Eye (tissue), 1 donor: ENCODE measurements around the gene AP3S1.

Experiments used
- DNase-seq: peaks from one replicate; pipeline ENCODE4 v3.0.0-alpha.2; 2015

Gene AP3S1

DNA sequence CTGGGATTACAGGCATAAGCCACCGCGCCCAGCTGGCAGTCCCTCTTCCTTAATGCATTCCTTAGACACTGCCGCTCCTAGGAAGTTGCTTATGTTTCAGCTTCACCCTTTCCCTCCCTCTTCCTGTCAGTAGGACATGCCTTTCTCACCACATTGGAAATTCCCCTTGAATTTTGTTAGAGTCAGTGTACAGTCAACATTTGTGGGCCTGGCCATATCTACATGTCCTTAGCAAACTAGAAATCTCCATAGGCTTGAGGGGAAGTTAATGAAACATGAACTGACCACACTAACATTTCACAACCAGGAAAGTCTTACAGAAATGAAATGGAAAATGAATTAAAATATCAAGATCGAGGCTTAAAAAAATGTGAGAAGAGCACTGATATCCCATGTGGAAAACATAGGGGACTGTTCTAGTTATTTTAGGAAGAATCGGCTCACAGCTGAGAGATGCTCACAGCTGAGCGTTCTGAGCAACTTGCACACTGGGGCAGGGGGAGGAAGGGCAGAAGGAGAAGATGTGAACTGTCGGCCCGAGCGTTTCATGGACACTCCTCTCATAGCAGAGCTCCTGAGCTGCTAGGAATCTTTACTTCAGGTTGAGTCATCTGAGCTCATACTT is 99.4 kb downstream of the AP3S1 start:
- DNase-seq, result peak; percentile 13

DNA sequence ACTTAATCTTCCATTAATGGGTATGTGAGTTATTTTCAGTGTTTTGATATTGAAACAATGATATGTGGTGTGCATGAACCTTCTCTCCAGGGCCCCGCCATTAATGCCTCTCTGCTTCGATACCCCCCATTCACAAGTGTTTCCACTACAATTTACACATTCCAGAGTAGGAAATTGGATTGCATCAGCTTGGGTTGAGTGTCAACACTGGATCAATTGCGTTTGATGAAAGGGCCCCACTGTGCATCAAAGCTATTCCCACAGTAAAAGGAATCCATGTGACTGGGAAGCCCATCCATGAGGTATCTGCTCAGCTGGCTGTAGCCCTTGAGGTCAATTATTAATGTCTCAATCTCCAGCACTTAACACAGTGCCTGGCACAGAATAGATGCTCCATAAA is 102.8 kb downstream of the AP3S1 start:
- no peak for DNase-seq

DNA sequence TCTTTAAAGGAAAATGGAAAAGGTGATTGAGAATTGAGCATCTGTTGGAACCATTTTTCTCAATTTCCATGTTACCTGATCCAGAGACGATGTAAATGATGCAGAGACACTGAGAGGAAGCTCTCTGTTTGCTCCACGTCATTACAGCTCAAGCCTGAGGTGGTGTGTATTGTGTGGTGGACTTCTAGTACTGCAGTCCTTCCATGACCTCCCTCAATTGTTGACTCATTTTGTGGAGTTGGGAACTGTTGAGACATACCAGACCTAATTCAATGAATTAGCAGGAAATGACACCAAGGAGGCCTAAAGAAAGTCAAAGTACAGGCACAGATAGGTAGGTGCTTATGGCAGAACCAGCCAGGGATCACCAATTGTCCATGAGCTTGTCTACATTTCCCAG is 104.9 kb downstream of the AP3S1 start:
- DNase-seq, result no peak

DNA sequence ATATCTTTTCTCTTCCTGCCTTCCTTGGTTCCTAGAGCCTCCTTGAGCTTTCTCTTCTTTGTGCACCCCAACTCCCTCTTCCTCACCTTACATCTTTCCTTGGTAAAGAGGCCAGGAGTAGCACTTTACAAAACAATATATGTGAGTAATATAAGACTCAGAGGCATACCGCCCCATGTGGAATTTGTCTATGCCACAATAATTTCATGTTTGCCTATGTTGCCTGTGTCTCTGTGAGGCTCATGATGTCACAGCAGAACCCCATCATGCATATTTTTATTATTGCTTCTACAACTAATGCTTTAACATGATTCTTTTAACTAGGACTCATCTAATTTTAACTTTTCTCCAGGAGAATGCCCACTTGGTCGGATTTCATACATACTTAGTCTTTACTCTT is 105.5 kb downstream of the AP3S1 start:
- DNase-seq, result no peak

DNA sequence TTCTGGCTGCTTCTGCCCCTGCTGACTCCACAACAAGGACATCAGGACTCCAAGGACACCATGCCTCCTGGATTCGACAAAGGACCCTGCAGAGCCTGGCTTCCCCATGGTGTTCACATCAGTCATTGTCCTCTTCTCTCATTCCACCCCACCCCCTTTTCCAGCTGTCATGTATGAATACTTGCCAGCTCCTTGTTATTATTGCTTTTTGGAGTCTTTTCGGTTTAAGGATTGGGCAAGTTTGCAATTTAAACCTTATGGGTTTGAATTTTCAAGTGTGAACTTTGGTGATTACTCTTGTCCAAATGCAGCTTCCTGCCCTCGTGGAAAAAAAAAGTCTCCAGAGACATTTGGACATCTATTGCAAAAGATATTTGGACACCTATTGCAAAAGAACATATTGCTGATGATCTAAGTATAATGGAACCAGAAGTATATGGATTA is 106.4 kb downstream of the AP3S1 start:
- no peak for DNase-seq

DNA sequence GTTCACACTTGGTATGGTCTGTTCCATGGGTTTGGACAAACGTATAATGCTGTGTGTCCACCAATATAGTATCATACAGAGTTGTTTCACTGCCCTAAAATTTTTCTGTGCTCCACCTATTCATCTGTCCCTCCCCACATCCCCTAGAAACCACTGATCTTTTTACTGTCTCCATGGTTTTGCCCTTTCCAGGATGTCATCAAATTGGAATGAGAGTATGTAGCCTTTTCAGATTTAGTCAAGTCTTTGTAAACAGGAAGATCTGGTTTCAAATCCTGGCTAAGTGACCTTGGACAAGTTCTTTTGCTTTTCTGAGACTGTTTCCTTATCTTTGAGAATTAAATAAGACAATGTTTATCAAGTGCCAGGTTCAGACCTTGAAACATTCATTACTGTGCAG is 107.4 kb downstream of the AP3S1 start:
- DNase-seq, result no peak

DNA sequence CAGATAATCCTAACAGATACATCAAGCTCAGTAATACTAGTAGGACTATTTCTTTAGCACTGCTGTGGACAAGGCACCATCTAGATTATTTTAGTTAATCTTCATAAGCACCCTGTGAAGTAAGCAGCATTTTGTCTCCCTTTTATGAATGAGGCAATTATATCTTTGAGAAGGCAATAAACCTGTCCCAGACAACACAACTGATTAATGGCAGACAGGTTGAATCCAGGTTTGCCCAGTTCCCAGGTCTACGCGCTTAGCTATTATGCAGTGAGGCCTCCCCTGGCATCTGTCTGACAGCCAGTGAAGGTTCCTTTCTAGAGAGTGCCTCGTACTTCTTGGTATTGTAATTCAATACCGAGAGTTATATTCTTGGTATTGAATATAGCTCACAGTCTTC is 110.9 kb downstream of the AP3S1 start:
- DNase-seq, result no peak

DNA sequence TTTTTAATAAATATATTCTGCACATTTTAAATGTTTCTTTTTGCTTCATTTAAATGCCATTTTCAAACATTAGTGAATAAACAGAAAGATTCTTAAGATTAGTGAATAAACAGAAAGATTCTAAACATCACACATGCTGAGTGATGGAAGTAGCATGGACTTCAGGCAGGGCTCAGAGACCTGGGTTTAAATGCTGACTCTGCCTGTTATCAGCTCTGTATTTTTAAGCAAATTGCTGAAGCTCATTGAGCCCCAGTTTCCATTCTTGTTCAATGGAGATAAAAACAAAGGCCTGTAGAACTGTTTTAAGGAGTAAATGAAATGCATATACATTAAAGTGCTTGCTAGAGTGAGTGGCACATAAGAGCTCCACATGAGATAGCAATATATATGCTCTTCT is 112.4 kb downstream of the AP3S1 start:
- DNase-seq, result no peak

DNA sequence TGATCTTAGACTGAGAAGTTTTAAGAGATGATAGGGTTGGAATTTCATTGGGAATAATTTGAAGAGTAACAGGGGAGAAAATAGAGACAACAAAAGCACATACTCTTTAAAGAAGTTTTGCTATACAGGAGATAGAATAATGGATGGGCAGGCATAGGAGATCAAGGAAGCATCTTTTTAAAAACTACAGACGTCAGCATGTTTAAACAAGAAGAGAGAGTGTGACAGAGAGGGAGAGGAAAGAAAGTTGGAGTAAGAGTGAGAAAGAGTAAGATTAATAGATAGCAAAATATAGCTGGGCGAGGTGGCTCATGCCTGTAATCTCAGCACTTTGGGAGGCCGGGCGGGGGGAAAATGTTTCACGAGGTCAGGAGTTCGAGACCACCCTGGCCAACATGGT is 115.2 kb downstream of the AP3S1 start:
- DNase-seq, result no peak

DNA sequence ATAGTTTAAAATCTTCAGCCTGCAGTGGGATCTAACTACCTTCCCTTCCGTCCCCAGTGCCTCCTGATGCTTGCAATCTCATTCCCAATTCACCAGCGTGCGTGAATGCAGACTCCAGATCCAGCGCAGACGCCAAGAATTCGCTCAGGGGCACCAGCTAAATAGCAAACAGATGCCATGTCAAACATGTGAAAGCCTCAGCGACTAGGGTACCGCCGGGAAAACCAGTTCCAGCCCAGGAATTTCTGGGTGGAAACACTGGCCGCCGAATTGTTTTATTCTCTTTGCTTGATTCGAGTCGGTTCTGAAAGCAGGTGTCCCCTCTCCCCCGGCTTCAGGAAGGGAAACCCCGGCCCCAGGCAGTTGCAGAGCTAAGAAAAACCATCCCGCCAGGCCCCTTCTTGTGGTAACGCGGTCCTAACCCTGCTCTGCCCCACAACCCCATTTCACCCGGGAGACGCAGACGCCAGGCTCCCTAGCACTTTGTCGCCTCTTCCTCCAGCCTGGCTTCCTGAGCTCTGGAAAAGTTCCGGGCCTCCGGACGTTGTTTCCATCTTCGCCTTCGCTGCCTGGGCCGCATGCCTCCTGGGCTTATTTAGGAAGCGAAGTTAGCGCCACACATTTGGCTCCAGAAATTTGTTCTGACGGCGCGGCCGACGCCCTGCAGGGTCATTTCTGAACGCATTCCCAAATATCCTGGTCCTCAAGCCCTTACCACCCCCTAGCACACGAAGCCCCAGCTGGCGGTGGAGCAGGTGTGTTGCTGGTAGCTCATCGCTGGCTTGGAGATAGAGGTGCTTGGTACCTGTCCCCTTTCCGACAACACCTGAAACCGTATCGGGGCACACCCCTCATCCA is 119.9 kb downstream of the AP3S1 start:
- peak; percentile 76 for DNase-seq

DNA sequence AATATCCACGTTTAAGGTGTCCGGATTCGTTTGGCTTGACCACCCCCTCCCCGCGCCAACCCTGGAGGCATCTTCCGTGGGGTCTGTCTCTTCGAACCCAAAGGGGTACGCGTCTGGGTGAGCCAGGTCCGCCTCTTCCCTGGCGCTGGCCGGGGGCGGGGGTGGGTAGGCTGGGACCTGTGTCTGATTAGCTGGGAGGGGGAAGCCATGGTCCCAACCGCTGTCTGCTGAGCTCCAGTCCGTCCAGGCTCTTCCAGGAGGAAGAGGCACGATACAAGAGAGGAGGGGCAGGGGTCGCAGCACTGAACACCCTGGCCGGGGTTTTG is 120.5 kb downstream of the AP3S1 start, which contains the start of gene LVRN:
TSS of gene LVRN (plus strand) at position 237 of the 326 bp plus-strand sequence. CDS start 143 bp downstream, outside the sequence.
- no peak for DNase-seq

DNA sequence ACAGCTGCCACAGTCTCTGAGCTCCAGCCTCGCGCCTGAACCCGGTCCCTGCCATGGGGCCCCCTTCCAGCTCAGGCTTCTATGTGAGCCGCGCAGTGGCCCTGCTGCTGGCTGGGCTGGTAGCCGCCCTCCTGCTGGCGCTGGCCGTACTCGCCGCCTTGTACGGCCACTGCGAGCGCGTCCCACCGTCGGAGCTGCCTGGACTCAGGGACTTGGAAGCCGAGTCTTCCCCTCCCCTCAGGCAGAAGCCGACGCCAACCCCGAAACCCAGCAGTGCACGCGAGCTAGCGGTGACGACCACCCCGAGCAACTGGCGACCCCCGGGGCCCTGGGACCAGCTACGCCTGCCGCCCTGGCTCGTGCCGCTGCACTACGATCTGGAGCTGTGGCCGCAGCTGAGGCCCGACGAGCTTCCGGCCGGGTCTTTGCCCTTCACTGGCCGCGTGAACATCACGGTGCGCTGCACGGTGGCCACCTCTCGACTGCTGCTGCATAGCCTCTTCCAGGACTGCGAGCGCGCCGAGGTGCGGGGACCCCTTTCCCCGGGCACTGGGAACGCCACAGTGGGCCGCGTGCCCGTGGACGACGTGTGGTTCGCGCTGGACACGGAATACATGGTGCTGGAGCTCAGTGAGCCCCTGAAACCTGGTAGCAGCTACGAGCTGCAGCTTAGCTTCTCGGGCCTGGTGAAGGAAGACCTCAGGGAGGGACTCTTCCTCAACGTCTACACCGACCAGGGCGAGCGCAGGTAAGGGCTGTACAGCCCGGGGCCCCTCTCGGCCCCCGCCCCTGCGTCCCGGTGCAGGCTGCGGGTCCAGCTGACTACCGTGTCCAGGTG is 121.0 kb downstream of the AP3S1 start:
- peak; percentile 75 for DNase-seq

DNA sequence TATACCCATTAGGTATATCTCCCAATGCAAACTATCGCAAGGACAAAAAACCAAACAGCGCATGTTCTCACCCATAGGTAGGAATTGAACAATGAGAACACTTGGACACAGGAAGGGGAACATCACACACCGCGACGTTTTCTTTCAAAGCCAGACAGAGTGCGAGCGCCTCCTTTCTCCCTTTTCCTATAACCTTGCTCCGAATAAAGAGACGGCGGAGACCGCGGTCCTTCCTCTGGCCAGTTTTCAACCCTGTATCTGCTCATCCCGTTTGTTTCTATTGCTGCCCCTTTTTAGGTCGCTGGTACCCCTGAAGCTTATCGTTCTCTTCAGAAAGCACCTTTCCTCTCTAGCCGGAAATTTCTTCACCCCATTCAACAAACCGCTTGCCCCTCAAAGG is 121.8 kb downstream of the AP3S1 start:
- peak; percentile 57 for DNase-seq
